HG03175 (cell line): ENCODE measurements around the gene DRAXIN.
A peak's percentile ranks its signal among the peaks of the same experiment; 100 is the strongest.
"Not testable (repeated sequence)": the region's sequence is repeated elsewhere in the genome, so short reads cannot be mapped to it uniquely, and the experiment has no call there.

Source experiments
- ATAC-seq: cut with Tn5 transposase; IDR thresholded peaks from one replicate; pipeline ENCODE4 v1.9.1; 2021; ENCODE audit warnings: mild to moderate bottlenecking, moderate library complexity; ENCODE audit not compliant: unreplicated experiment

Gene DRAXIN

DNA sequence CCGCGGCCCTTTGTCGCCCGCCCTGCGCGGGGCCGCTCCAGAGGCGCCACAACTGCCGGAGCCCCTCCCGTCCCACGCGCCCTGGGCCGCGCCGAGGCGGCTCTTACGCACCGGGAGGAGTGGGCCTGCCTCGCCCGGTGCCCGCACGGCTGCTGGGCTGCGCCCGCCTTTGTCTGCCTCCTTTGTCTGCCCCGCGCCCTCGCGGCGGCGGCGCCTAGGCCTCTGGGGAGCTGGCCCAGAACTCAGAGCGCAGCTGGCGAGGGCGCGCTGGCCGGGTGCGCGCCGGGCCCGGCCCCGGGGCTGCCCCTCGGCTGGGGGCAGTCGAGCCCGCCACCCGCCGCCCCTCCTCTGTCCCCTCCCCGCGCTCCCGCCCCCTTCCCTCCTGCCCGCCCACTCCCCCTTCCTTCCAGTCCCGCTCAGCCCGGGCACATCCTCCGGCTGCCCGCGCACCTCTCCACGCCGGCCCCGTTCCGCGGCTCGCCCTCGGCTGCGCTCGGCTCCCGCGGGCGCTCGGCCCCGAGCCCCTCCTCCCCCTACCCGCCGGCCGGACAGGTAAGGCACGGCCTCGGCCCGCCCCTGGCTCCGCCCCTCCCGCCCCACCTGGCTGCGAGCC, at the start of gene DRAXIN:
DRAXIN (plus strand) TSS at position 409 of the 613 bp plus-strand sequence. CDS start 14,549 bp downstream, outside the sequence.
- ATAC-seq: no peak

DNA sequence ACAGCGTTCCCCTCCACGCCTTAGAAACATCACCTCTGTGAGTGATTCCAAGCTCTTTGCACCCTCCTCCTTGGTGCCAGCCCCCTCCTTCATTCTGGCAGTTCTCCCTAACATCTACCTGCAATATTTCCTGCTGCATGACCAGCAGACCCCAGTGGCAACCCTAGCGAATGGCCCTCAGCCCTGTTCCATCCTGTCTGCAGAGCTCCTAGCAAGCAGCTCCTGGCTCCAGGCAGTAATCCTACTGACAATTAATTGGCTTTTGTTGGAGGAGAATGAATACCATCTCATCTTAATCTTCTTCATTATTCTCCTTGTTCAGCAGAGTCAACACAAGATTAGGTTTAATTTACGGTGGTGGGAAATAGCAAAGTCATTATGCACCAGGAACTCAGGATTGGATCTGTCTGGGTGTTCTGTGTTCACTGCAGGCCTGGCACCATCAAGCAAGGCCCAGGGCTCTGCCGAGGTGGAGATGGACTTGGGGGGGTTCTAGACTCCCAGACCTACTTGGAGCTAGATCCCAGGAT, 49.7 kb upstream of the DRAXIN start:
- no peak for ATAC-seq

DNA sequence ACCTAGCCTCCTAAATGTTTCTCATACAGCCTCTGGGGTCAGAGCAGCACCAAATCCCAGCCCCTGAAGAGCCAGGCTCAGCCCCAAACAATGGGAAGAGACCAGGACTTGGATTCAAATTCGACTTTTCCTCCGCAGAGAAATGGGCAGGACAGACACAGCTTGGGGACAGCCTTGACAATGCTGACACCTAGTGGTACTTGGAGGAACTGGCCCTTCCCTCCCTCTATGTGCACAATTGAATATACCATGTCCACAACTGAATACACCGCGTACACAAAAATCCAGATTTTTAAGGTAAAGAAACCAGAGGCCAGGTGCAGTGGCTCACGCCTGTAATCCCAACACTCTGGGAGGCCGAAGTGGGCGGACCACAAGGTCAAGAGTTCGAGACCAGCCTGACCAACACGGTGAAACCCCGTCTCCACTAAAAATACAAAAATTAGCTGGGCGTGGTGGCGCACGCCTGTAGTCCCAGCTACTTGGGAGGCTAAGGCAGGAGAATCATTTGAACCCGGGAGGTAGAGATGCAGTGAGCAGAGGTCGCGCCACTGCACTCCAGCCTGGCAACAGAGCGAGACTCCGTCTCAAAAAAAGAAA, 49.0 kb upstream of the DRAXIN start:
- not testable (repeated sequence) for ATAC-seq

GRCh38 chr1:11643782-11644181, 47.7 kb upstream of the DRAXIN start:
- no peak for ATAC-seq

GRCh38 chr1:11645270-11645669, 46.2 kb upstream of the DRAXIN start:
- no peak for ATAC-seq

GRCh38 chr1:11645670-11646265, 45.7 kb upstream of the DRAXIN start:
- ATAC-seq: no peak

DNA sequence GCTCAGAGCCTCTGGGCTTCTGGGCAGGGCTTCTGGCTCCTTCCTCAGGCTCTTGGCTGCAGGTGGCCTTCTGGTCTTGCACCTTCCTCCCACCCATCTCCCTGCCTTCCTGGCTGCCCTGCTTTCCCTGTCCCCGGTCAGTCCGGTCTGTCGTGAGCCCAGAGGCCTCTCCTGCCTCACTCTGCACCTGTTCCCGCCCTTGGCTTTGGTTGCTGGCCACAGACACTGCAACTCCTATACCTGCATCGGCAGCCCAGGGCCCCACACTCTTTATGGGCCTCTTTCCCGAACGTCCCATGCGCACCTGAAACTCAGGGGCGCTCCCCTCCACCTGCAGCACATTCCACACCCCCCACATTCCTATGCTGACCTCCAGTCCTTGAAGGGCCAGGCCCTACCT, 45.2 kb upstream of the DRAXIN start:
- ATAC-seq: no peak

GRCh38 chr1:11647333-11647732, 44.2 kb upstream of the DRAXIN start:
- ATAC-seq: no peak

GRCh38 chr1:11648039-11648438, 43.5 kb upstream of the DRAXIN start:
- no peak for ATAC-seq

DNA sequence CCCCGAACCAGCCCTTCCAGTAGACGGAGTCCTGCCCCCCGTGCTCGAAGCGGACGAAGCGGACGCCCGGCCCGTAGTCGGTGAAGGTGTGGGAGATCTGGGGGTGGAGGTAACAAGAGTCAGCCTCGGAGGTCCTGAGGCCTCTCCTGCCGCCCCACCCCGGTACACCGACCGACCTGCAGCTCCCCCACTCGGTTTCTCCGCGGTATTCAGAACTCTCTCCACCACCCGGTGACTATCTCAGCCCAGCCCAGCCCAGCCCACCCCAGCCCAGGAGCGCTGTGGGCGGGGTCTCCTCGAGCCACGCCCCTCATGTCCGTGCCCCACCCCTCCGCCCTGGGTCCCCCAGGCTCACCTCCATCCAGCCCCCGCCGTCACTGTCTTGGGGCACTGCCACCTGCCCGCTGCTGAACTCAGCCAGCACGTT, 42.8 kb upstream of the DRAXIN start:
- no peak for ATAC-seq

DNA sequence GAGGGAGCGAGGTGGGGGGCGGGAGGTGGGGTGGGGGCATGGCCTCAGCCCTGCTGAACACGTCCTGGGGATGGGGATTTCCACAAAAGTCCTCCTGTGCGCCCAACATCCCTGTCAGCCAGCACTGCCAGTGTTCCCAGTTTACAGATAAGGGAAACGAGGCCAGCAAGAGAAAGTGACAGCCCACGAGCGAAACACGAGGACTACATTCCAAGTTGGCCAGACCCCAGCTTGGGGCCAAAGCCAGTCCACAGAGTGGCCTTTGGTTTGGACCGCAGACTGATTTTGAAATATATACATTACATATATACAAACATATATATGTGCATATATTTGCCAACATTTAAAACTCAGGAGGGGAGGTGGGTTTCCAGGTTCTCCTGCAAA, 42.3 kb upstream of the DRAXIN start:
- no peak for ATAC-seq

DNA sequence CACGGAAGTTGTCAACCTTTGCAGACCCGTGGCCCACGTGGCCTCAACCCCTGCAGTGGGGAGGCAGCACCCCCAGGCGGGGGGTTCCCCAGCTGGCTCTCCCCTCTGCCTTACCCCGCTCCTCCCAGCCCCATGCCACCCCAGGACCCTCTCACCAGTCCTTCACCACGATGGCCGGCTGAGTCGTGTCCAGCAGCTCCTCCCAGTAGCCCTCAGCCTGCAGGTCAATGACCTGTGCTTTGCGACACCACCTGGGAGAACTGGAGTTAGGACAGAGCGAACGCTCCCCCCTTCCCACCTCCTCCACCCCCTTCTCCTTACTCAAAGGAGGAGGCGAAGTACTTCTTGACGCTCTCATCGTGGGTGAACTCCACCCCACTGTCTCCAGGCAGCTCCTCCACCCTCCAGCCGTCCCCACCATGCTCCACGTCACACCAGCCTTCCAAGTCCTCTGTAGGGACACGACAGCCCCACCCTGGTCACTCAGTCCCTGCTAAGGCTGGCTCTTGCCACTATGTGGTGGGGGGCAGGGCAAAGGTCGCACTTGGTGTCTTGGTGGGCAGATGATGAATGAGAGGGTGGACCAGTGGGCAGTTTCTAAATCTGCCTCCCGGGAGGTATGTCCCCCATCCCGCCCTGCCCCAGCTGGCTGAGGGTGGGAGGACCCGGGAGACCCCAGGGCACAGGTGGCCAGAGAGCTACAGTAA, 41.7 kb upstream of the DRAXIN start:
- ATAC-seq: no peak

DNA sequence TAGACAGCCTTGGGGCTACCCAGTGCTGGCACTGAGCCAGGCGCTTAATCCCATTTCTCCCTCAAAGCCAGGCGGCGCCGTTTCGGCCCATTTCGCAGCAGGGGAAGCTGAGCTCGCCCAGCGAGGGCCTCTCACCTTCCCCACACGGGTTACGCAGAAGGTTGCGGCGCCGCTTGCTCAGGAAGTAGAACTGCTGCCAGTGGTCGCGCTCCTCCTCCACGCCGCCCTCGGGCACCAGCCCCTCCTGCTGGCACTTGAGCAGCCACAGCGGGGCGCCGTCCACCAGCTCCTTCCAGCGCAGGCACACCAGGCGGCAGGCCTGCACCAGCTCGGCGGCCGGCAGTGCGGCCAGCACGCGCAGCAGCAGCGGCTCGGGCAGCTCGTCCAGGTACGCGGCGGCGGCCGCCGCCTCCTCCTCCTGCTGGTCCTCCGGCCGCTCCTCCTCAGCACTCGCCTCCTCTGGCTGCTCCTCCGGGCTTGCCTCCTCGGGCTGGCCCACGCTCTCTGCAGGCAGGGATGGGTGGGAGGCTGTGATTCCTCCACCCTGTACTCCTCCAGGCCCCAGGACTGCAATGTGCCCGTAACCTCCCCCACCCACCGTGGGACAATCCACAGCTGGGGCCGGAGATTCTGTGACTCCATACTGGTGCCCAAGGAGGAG, 41.0 kb upstream of the DRAXIN start:
- no peak for ATAC-seq

- ATAC-seq: no peak
Measured at GRCh38 chr1:11651017-11651416, 40.5 kb upstream of the DRAXIN start.

GRCh38 chr1:11652203-11652780, 39.2 kb upstream of the DRAXIN start:
- ATAC-seq: no peak

- no peak for ATAC-seq
Measured at GRCh38 chr1:11653101-11653860, 38.2 kb upstream of the DRAXIN start.

DNA sequence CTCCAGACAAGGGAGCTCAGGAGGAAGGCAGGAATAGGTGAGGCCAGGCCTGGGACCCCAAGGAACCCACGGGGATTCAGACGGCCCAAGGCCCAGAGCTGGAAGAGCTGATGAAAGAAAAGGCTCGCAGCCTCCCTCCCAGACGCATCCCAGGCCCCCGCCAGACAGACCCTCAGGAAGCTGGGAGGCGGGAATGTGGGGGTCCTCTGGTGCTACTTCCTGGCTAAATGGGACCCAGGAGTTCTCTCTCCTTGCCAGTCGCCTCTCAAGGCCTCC, 37.7 kb upstream of the DRAXIN start:
- ATAC-seq: no peak

- ATAC-seq: peak; percentile 73
Measured at GRCh38 chr1:11654137-11654938, 37.2 kb upstream of the DRAXIN start, which contains the start of the genes FBXO2 and FBXO44. Gene FBXO2, minus strand, starts transcription at chr1:11654429. Its CDS starts 89 bp downstream, at chr1:11654340. Gene FBXO44, plus strand, starts transcription at chr1:11654877. Its CDS starts 959 bp downstream, at chr1:11655836.
